Activated T-helper 1 cell treated with anti-CD3 and anti-CD28 coated beads, Interleukin-12 subunit alpha, Interleukin-12 subunit beta, Interleukin-2, Interleukin-4 antibody, amounts not matched to agents 30 ng/mL and 10 ng/mL and 1 ng/mL, durations not matched to agents 14 hours and 24 hours and 36 hours (primary cell): ENCODE measurements around the gene SVIL. TPM values are rescaled to one million over a fixed set of nuclear protein-coding genes. Genes with fewer than 3 reads are reported as not detected.
A peak's percentile ranks its signal among the peaks of the same experiment; 100 is the strongest.
"Not testable (repeated sequence)": the region's sequence is repeated elsewhere in the genome, so short reads cannot be mapped to it uniquely, and the experiment has no call there.

Experiments
- DNase-seq: peaks from one replicate; pipeline ENCODE4 v3.0.0; 2021; ENCODE audit warnings: low spot score
- H3K27ac Mint-ChIP-seq: one replicate; pipeline ENCODE4 v1.8.0; 2021; ENCODE audit warnings: mild to moderate bottlenecking, mixed read lengths
- H3K27me3 Mint-ChIP-seq: one replicate; pipeline ENCODE4 v1.8.0; 2022; ENCODE audit warnings: mild to moderate bottlenecking, moderate library complexity, mixed read lengths; ENCODE audit not compliant: insufficient read depth
- H3K36me3 Mint-ChIP-seq: one replicate; pipeline ENCODE4 v1.8.0; 2021; ENCODE audit warnings: low read depth, mixed read lengths
- H3K4me1 Mint-ChIP-seq: one replicate; pipeline ENCODE4 v1.8.0; 2021; ENCODE audit warnings: low read depth, mixed read lengths
- H3K4me3 Mint-ChIP-seq: one replicate; pipeline ENCODE4 v1.8.0; 2021; ENCODE audit warnings: mild to moderate bottlenecking, moderate library complexity, mixed read lengths
- H3K9me3 Mint-ChIP-seq: one replicate; pipeline ENCODE4 v1.8.0; 2021; ENCODE audit warnings: mixed read lengths
- intact Hi-C: fragments of 100-400 bp; cut with micrococcal nuclease; formaldehyde crosslinking; loops from one replicate; pipeline ENCODE4 v1.15.1; 2024
- total RNA-seq: library from RNA; stranded (reverse); gene quantifications from 2 replicates; pipeline ENCODE4 v1.2.3, GENCODE V29; 2022

Gene SVIL
- total RNA-seq, 1 donor from 2014 or later = 8.1 TPM

DNA sequence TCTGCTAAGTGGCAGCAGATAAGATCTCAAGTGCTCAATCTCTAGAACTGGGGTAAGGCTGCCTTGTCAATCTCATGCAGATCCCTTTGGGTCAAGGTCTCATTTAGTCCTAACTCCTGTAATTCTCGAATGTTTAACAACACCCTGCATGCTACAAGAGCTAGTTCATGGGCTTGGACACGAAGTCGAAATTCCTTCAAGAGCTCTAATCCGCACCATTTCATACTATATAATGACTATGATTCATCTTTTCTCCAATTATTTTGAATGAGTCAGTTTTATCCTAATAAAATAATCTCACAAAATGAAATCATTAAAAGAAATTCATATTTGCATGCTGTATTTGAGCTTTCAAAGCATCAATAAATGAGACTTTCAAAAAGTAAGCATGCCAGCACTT is 119.7 kb downstream of the SVIL start:
- H3K27me3 Mint-ChIP-seq, H3K4me1 Mint-ChIP-seq, H3K4me3 Mint-ChIP-seq, DNase-seq, H3K27ac Mint-ChIP-seq, intact Hi-C loops, H3K9me3 Mint-ChIP-seq, H3K36me3 Mint-ChIP-seq: not testable (repeated sequence)

- H3K27me3 Mint-ChIP-seq = no peaks in the 10 kb centered on the region
- intact Hi-C loops = no loop called here
These were observed 120.5 kb downstream of the SVIL start for GRCh38 chr10:29514306-29514705.

GRCh38 chr10:29512425-29512974 is 122.3 kb downstream of the SVIL start:
- no peaks in the 10 kb centered on the region for H3K36me3 Mint-ChIP-seq
- no peak for DNase-seq
- intact Hi-C loops = loop anchor here (2.0 kb wide), 1 partner anchor 78 kb away; no protein-coding TSS in a partner anchor
- H3K27me3 Mint-ChIP-seq = no peaks in the 10 kb centered on the region
- no peaks in the 10 kb centered on the region for H3K9me3 Mint-ChIP-seq
- H3K27ac Mint-ChIP-seq = no peak overlapping the region
- H3K4me1 Mint-ChIP-seq = no peaks in the 10 kb centered on the region
- H3K4me3 Mint-ChIP-seq = no peak overlapping the region

More at GRCh38 chr10:29514306-29514705, 120.5 kb downstream of the SVIL start:
- DNase-seq = no peak
- no peaks in the 10 kb centered on the region for H3K4me1 Mint-ChIP-seq
- H3K27ac Mint-ChIP-seq = no peak overlapping the region
- no peaks in the 10 kb centered on the region for H3K36me3 Mint-ChIP-seq
- no peak overlapping the region for H3K4me3 Mint-ChIP-seq
- no peaks in the 10 kb centered on the region for H3K9me3 Mint-ChIP-seq

- H3K9me3 Mint-ChIP-seq, H3K27ac Mint-ChIP-seq, H3K4me1 Mint-ChIP-seq, H3K4me3 Mint-ChIP-seq, DNase-seq, H3K27me3 Mint-ChIP-seq, H3K36me3 Mint-ChIP-seq: not testable (repeated sequence)
- intact Hi-C loops = loop anchor here (2.0 kb wide), 1 partner anchor 79 kb away; no protein-coding TSS in a partner anchor
These were observed 123.0 kb downstream of the SVIL start for GRCh38 chr10:29511806-29512205.

DNA sequence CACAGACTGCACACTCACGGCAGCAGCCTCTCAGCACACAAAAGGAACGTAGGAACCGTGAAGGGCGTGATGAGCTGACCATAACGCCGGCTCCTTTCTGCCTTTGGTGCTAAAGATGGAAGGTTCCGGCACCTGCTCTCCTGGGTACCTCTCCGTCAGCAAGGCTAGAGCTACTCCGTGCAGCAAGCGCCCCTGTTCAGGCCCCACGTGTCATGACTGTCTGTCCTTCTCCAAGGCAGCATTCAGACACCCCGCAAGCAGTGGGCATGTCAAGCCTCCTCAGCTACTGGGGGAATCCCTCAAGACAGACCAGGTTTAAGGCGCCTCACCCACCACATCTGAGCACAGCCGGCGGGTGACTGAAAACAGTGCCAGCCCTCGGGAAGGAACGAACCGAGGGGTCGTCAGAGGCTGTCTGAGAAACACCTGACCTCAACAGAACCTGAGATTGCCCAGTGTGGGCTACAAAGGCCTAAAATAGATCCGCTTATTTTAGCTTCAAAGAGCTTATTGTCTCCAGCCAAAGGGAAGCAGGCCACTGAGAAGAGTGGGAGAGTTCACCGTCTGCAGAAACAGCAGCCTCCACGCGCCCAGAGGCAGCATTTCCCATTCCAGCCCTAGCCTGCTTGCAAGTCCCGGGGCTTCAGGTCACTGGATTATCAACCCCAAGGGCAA is 124.2 kb downstream of the SVIL start:
- H3K27me3 Mint-ChIP-seq, H3K9me3 Mint-ChIP-seq, H3K27ac Mint-ChIP-seq, DNase-seq, H3K4me1 Mint-ChIP-seq, H3K4me3 Mint-ChIP-seq, H3K36me3 Mint-ChIP-seq, intact Hi-C loops: not testable (repeated sequence)

DNA sequence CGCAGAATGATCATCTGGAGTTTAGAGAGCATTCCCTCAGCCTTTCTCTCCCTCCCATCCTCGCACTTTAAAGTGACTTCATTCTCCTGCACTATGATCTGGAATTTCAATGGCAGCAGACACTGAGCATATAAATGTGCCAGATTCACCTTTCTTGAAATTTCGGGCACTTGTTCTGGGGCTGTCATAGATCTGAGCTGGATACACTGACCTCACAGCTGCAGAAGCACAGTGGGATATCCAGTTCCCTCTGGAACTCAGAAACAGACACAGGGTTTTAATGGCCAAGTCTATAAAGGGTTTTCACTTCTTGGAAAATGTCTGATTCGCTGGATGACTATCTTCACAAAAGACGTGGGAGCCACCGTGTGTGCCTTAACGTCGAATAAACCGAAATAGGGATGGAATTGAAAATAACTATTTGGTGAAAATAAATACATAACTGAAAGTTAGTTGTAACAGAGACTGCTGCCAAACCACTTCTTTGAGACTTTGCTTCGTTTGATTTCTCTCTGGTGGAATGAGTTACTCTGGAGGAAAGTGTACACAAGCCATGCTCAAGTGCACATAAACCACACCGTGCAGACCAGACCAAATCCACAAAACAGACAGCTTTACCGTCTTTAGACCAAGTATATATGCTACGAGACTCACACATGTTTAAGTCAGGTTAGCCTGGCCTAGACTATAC is 126.1 kb downstream of the SVIL start:
- H3K36me3 Mint-ChIP-seq = no peaks in the 10 kb centered on the region
- H3K27me3 Mint-ChIP-seq = peaks cover 6% of the 10 kb centered on the region
- DNase-seq = no peak
- H3K4me1 Mint-ChIP-seq = no peaks in the 10 kb centered on the region
- H3K9me3 Mint-ChIP-seq = no peaks in the 10 kb centered on the region
- no peak overlapping the region for H3K27ac Mint-ChIP-seq
- intact Hi-C loops = no loop called here
- no peak overlapping the region for H3K4me3 Mint-ChIP-seq

DNA sequence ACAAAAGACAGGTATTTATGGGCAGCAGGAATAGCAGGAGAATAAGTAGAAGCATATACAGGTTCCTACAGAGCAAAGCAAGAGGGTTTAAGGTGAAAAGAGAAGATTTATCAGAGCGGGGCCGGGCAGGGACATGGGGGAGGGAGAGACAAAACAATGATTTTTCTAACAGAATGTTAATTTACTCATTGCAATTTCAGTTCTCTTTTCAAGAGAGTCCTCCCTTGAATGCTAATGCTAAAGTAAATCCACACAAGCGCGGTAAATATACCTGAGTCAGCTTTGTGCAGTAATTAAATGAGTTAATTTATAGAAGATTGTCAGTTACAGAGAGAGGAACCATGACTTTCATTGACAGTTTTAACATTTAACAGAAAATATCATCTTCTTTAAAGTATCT is 127.0 kb downstream of the SVIL start:
- H3K9me3 Mint-ChIP-seq, H3K27ac Mint-ChIP-seq, DNase-seq, H3K4me1 Mint-ChIP-seq, H3K36me3 Mint-ChIP-seq, H3K4me3 Mint-ChIP-seq, intact Hi-C loops, H3K27me3 Mint-ChIP-seq: not testable (repeated sequence)

GRCh38 chr10:29506324-29506921 is 128.3 kb downstream of the SVIL start:
- H3K27ac Mint-ChIP-seq, H3K36me3 Mint-ChIP-seq, intact Hi-C loops, H3K9me3 Mint-ChIP-seq, H3K4me3 Mint-ChIP-seq, DNase-seq, H3K4me1 Mint-ChIP-seq, H3K27me3 Mint-ChIP-seq: not testable (repeated sequence)

- H3K27ac Mint-ChIP-seq = no peak overlapping the region
- no peak overlapping the region for H3K4me3 Mint-ChIP-seq
- H3K4me1 Mint-ChIP-seq = no peaks in the 10 kb centered on the region
- peaks cover 7% of the 10 kb centered on the region for H3K27me3 Mint-ChIP-seq
- DNase-seq = no peak
- intact Hi-C loops = no loop called here
- H3K36me3 Mint-ChIP-seq = no peaks in the 10 kb centered on the region
- H3K9me3 Mint-ChIP-seq = no peaks in the 10 kb centered on the region
These were observed 132.4 kb downstream of the SVIL start for GRCh38 chr10:29502351-29502750.

DNA sequence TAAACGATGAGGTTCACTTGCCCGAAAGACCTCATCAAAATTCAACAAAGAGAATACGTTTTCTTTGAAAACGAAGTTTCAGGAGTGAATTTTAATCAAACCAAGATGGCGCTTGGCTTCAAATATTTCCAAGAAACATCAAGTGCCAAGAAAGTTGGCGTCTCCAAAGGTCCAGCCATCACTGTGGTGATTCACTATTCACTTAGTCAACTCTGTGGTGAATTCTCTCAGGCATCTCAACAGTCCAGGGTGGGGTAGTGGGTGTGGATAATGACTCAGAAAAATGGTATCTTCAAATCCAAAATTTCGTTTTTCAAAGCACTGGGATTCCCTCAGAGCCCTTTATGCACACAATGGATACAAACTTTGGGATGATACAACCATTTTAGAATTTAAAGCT is 133.1 kb downstream of the SVIL start:
- Mint-ChIP-seq H3K4me3 (no peak overlapping the region), H3K9me3 (no peaks in the 10 kb centered on the region), H3K27ac (no peak overlapping the region), H3K27me3 (peaks cover 7% of the 10 kb centered on the region), H3K4me1 (no peaks in the 10 kb centered on the region), H3K36me3 (no peaks in the 10 kb centered on the region)
- no peak for DNase-seq
- intact Hi-C loops = no loop called here

GRCh38 chr10:29499993-29500537 is 134.7 kb downstream of the SVIL start:
- no peak overlapping the region for H3K4me3 Mint-ChIP-seq
- H3K36me3 Mint-ChIP-seq = no peaks in the 10 kb centered on the region
- intact Hi-C loops = no loop called here
- no peaks in the 10 kb centered on the region for H3K9me3 Mint-ChIP-seq
- H3K27ac Mint-ChIP-seq = no peak overlapping the region
- H3K4me1 Mint-ChIP-seq = no peaks in the 10 kb centered on the region
- no peak for DNase-seq
- peaks cover 7% of the 10 kb centered on the region for H3K27me3 Mint-ChIP-seq

- no peaks in the 10 kb centered on the region for H3K27me3 Mint-ChIP-seq
- peak; percentile 34 for DNase-seq
- H3K9me3 Mint-ChIP-seq = no peaks in the 10 kb centered on the region
- H3K36me3 Mint-ChIP-seq = peaks cover under 1% of the 10 kb centered on the region
- no peak overlapping the region for H3K27ac Mint-ChIP-seq
- no peaks in the 10 kb centered on the region for H3K4me1 Mint-ChIP-seq
- intact Hi-C loops = loop anchor here (1.0 kb wide), 4 partner anchors 26 to 119 kb away; no protein-coding TSS in a partner anchor
- H3K4me3 Mint-ChIP-seq = no peak overlapping the region
These were observed 138.2 kb downstream of the SVIL start for GRCh38 chr10:29496341-29497162.
